Central memory CD8-positive, alpha-beta T cell (primary cell): ENCODE measurements around the gene EEF2.

Experiments used
- ATAC-seq: fragments of 150-1000 bp; cut with Tn5 transposase; replicated peaks from 2 replicates; pipeline ENCODE4 v1.10.0; 2022; ENCODE audit warnings: mild to moderate bottlenecking, moderate FRiP score, moderate number of reproducible peaks; ENCODE audit not compliant: poor library complexity, severe bottlenecking; ENCODE audit errors: extremely low read depth
- DNase-seq, 2 donors: peaks; one replicate each; pipeline ENCODE4 v3.0.0; 2021; ENCODE audit warnings: low spot score in 2 of 2
- H3K27ac Mint-ChIP-seq: one replicate; pipeline ENCODE4 v1.8.0; 2022; ENCODE audit warnings: low read depth, mild to moderate bottlenecking, moderate library complexity, mixed read lengths
- H3K27me3 Mint-ChIP-seq: one replicate; pipeline ENCODE4 v1.8.0; 2022; ENCODE audit warnings: mixed read lengths
- H3K36me3 Mint-ChIP-seq: one replicate; pipeline ENCODE4 v1.8.0; 2022; ENCODE audit warnings: mild to moderate bottlenecking, moderate library complexity, mixed read lengths; ENCODE audit not compliant: insufficient read depth
- H3K4me1 Mint-ChIP-seq: one replicate; pipeline ENCODE4 v1.8.0; 2022; ENCODE audit warnings: mixed read lengths
- H3K4me3 Mint-ChIP-seq: one replicate; pipeline ENCODE4 v1.8.0; 2022; ENCODE audit warnings: mild to moderate bottlenecking, moderate library complexity, mixed read lengths
- H3K9me3 Mint-ChIP-seq: one replicate; pipeline ENCODE4 v1.8.0; 2022; ENCODE audit warnings: mixed read lengths

EEF2 gene

GRCh38 chr19:4023600-4024398, 38.5 kb upstream of the EEF2 start:
- no peaks in the 10 kb centered on the region for H3K27me3 Mint-ChIP-seq
- ATAC-seq (no peak), DNase-seq (no peak)
- peaks cover 8% of the 10 kb centered on the region for H3K4me1 Mint-ChIP-seq
- no peak overlapping the region for H3K27ac Mint-ChIP-seq
- no peak overlapping the region for H3K4me3 Mint-ChIP-seq
- H3K9me3 Mint-ChIP-seq: no peaks in the 10 kb centered on the region
- peaks cover 26% of the 10 kb centered on the region for H3K36me3 Mint-ChIP-seq

- no peaks in the 10 kb centered on the region for H3K27me3 Mint-ChIP-seq
Measured at GRCh38 chr19:4019578-4019977, 34.3 kb upstream of the EEF2 start.

GRCh38 chr19:4018775-4019504, 33.7 kb upstream of the EEF2 start:
- Mint-ChIP-seq H3K27me3 (no peaks in the 10 kb centered on the region), H3K27ac (peak overlapping the region; percentile 41), H3K36me3 (peaks cover 21% of the 10 kb centered on the region), H3K4me3 (no peak overlapping the region), H3K9me3 (no peaks in the 10 kb centered on the region), H3K4me1 (peaks cover 28% of the 10 kb centered on the region)
- DNase-seq: no peak
- ATAC-seq: no peak

More at GRCh38 chr19:4019578-4019977, 34.3 kb upstream of the EEF2 start:
- no peak overlapping the region for H3K4me3 Mint-ChIP-seq
- H3K9me3 Mint-ChIP-seq: no peaks in the 10 kb centered on the region
- DNase-seq (no peak), ATAC-seq (no peak)
- H3K27ac Mint-ChIP-seq: no peak overlapping the region
- H3K36me3 Mint-ChIP-seq: peaks cover 23% of the 10 kb centered on the region
- H3K4me1 Mint-ChIP-seq: peaks cover 28% of the 10 kb centered on the region

DNA sequence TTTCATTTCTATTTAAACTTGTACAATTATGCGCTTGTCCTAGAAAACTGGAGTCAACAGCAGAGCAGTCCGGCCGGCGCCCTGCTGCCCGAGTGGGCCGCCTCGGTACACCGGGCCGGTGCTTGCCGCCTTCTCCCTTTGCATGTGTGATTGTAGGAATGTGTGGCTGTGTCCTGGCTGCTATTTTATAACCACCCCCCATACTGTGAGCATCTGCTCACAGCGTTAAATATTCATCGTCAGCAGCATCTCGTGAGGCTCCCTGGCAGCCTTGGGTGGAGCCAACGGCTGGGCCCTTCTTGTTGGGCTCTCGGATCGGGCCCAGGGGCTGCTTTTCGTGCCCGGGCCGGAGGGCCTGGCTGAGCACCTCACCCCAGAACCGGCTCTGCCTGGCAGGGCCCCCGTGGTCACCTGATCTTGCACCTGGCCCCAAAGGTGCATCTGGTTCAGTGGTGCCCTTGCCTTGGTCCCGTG, 32.9 kb upstream of the EEF2 start:
- H3K27me3 Mint-ChIP-seq: no peaks in the 10 kb centered on the region

DNA sequence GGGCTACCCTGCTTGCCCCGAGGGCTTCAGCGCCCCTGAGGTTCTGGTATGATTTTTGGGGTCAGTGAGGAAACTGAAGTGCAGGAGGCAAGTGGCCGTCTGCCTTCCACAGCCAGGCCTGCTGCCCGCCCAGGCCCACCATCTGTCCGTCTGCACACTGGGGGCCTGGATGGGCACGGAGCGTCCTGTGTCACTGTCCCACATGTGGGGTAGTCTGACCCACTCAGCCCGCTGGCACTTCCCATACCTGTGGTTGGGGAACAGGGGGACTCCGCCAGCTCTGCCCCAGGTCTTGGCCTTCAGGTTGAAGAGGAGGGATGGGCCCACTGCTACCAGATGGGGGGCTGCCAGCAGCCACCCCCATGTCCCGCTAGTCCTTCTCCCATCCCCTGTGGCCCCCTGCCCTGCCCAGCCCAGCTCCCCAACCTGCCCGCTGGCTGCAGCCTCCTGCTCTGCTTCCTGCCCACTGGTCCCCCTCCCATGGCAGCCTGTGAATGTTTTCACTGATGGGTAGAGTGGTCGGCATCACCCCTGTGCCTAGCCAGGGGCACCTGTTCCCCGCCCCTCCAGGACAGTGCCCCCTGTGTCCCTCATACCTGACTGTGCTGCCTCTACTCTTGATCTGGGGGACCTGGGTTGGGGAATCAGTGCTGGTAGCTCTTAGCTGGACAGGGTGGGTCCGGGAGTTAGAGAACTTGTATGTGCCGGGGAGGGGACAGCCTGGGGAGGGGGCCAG, 31.8 kb upstream of the EEF2 start:
- no peaks in the 10 kb centered on the region for H3K9me3 Mint-ChIP-seq
- H3K36me3 Mint-ChIP-seq: peaks cover 24% of the 10 kb centered on the region
- ATAC-seq (no peak), DNase-seq (no peak)
- no peaks in the 10 kb centered on the region for H3K27me3 Mint-ChIP-seq
- peaks cover 33% of the 10 kb centered on the region for H3K4me1 Mint-ChIP-seq
- no peak overlapping the region for H3K4me3 Mint-ChIP-seq
- no peak overlapping the region for H3K27ac Mint-ChIP-seq

More for the DNA sequence above, 32.9 kb upstream of the EEF2 start:
- no peak for ATAC-seq
- DNase-seq: no peak
- H3K4me3 Mint-ChIP-seq: no peak overlapping the region
- peaks cover 21% of the 10 kb centered on the region for H3K36me3 Mint-ChIP-seq
- peak overlapping the region; percentile 41 for H3K27ac Mint-ChIP-seq
- H3K4me1 Mint-ChIP-seq: peaks cover 29% of the 10 kb centered on the region
- H3K9me3 Mint-ChIP-seq: no peaks in the 10 kb centered on the region

GRCh38 chr19:4016486-4016885, 31.2 kb upstream of the EEF2 start:
- H3K4me3 Mint-ChIP-seq: no peak overlapping the region
- peaks cover 33% of the 10 kb centered on the region for H3K4me1 Mint-ChIP-seq
- no peak for ATAC-seq
- no peaks in the 10 kb centered on the region for H3K9me3 Mint-ChIP-seq
- no peak for DNase-seq
- H3K36me3 Mint-ChIP-seq: peaks cover 22% of the 10 kb centered on the region
- H3K27me3 Mint-ChIP-seq: no peaks in the 10 kb centered on the region
- H3K27ac Mint-ChIP-seq: no peak overlapping the region

GRCh38 chr19:4015705-4016402, 30.6 kb upstream of the EEF2 start:
- H3K27me3 Mint-ChIP-seq: no peaks in the 10 kb centered on the region
- peaks cover 24% of the 10 kb centered on the region for H3K36me3 Mint-ChIP-seq
- peak overlapping the region; percentile 29 for H3K4me3 Mint-ChIP-seq
- no peaks in the 10 kb centered on the region for H3K9me3 Mint-ChIP-seq
- peaks cover 38% of the 10 kb centered on the region for H3K4me1 Mint-ChIP-seq
- DNase-seq (no peak), ATAC-seq (no peak)
- H3K27ac Mint-ChIP-seq: no peak overlapping the region

DNA sequence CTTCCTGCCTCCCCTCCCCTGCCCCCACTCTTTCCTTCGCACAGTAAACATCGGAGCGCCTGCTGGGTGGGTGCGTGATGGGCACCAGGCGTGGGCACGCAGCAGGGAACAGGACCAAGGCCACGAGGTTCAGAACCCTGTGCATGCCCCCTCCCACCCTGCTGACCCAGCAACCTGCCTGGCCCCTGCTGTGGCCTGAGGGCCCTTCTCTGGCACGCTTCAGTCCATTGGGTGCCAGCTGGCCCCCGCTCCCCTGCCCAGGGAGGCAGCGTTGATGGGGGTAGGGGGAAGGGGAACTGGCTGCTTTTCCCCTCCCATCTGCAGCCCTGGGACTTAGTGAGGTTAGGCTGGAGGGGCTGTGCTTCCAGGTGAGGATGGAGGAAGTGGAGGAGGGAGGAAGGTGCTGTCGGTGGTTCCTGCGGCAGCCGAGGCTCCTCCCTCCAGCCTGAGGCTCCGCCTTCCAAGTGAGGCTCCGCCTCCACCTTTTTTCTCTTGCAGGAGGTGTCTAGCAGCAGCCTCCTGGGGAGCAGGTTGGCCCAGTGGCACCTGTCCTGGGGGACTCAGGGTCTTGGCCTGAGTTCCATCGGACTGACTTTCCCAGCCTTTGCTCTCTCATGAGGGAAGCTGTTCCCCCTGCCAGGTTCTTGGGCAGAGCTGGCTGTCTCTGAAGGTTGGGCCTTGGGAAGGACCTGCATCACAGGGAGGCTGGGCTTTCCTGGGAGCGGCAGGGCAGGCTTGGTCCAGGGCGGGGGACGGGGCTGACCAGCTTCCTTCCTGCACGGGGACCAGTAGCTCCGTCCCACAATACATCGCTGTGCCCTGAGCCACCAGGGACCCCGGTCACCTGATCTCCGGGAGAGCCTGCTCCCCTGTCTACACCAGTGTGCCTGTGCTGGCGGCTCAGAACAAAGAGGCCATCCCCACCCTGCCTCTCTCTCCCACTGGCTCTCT, 29.6 kb upstream of the EEF2 start:
- Mint-ChIP-seq H3K4me1 (peaks cover 36% of the 10 kb centered on the region), H3K9me3 (no peaks in the 10 kb centered on the region), H3K27ac (no peak overlapping the region), H3K36me3 (peaks cover 18% of the 10 kb centered on the region), H3K4me3 (no peak overlapping the region), H3K27me3 (no peaks in the 10 kb centered on the region)
- DNase-seq (peak in 1 of 2 donors; percentile 18), ATAC-seq (no peak)

- peaks cover 44% of the 10 kb centered on the region for H3K4me1 Mint-ChIP-seq
- no peaks in the 10 kb centered on the region for H3K27me3 Mint-ChIP-seq
- no peak overlapping the region for H3K27ac Mint-ChIP-seq
Measured at GRCh38 chr19:4013886-4014540, 28.8 kb upstream of the EEF2 start.

GRCh38 chr19:4012975-4013634, 27.8 kb upstream of the EEF2 start:
- peaks cover 21% of the 10 kb centered on the region for H3K36me3 Mint-ChIP-seq
- no peak overlapping the region for H3K27ac Mint-ChIP-seq
- ATAC-seq: no peak
- no peaks in the 10 kb centered on the region for H3K9me3 Mint-ChIP-seq
- H3K4me1 Mint-ChIP-seq: peaks cover 44% of the 10 kb centered on the region
- no peak overlapping the region for H3K4me3 Mint-ChIP-seq
- H3K27me3 Mint-ChIP-seq: no peaks in the 10 kb centered on the region
- no peak for DNase-seq

More at GRCh38 chr19:4013886-4014540, 28.8 kb upstream of the EEF2 start:
- ATAC-seq: no peak
- Mint-ChIP-seq H3K9me3 (no peaks in the 10 kb centered on the region), H3K36me3 (peaks cover 24% of the 10 kb centered on the region), H3K4me3 (no peak overlapping the region)
- no peak for DNase-seq
